ENCODE data around the gene MT1H.
"Not testable (repeated sequence)": the region's sequence is repeated elsewhere in the genome, so short reads cannot be mapped to it uniquely, and the experiment has no call there.

MT1H gene

GRCh38 chr16:56702836-56703235, 33.2 kb downstream of the MT1H start:
- Histone ChIP-seq H3K27ac (no peak overlapping the region), H3K4me3 (no peak overlapping the region)

- H3K27ac ChIP-seq = peak overlapping the region in 9 of 21 experiments; percentile 32 to 84 (median 56)
These were observed 39.2 kb downstream of the MT1H start for GRCh38 chr16:56708525-56709442.

GRCh38 chr16:56709443-56710040, 39.9 kb downstream of the MT1H start:
- Histone ChIP-seq H3K4me3 (no peak overlapping the region), H3K27ac (peak overlapping the region in 4 of 21 experiments; percentile 47 to 84 (median 66))

More at GRCh38 chr16:56708525-56709442, 39.2 kb downstream of the MT1H start:
- no peak overlapping the region for H3K4me3 ChIP-seq

- Histone ChIP-seq H3K27ac (no peak overlapping the region), H3K4me3 (no peak overlapping the region)
These were observed 40.6 kb downstream of the MT1H start for GRCh38 chr16:56710181-56710737.

GRCh38 chr16:56711862-56712261, 42.2 kb downstream of the MT1H start:
- H3K27ac ChIP-seq = no peak overlapping the region
- H3K4me3 ChIP-seq = no peak overlapping the region

GRCh38 chr16:56713794-56714193, 44.2 kb downstream of the MT1H start:
- Histone ChIP-seq H3K27ac (no peak overlapping the region), H3K4me3 (no peak overlapping the region)

- Histone ChIP-seq H3K4me3 (no peak overlapping the region), H3K27ac (no peak overlapping the region)
These were observed 45.5 kb downstream of the MT1H start for GRCh38 chr16:56715126-56715525.

GRCh38 chr16:56716761-56717160, 47.1 kb downstream of the MT1H start:
- Histone ChIP-seq H3K4me3 (no peak overlapping the region), H3K27ac (no peak overlapping the region)

GRCh38 chr16:56717532-56717931, 47.9 kb downstream of the MT1H start:
- H3K4me3 ChIP-seq, H3K27ac ChIP-seq: not testable (repeated sequence)
